Motor neuron (in vitro differentiated cells): Measurements from ENCODE around the gene EXOSC5. TPM values are rescaled to one million over a fixed set of nuclear protein-coding genes. Genes with fewer than 3 reads are reported as not detected.
A peak's percentile ranks its signal among the peaks of the same experiment; 100 is the strongest.

Experiments used
- ATAC-seq, 8 experiments: fragments of 200-7000 bp; cut with Tn5 transposase; replicated peaks in 6 of 8; 2 replicates each; pipeline ENCODE4 v1.8.0; 2021; ENCODE audit warnings: mild to moderate bottlenecking in 8 of 8, moderate library complexity in 8 of 8
- H3K27ac ChIP-seq, 2 donors: fragments of 250-450 bp; sonication (Bioruptor Pico); 2 replicates each; pipeline ENCODE4 v1.9.0; 2021; ENCODE audit warnings: antibody characterized with exemption in 2 of 2, mild to moderate bottlenecking in 2 of 2, moderate library complexity in 1 of 2
- H3K4me1 ChIP-seq, 2 donors: fragments of 250-450 bp; sonication (Bioruptor Pico); replicated peaks in 1 of 2; 2 replicates each; pipeline ENCODE4 v1.6.1; 2021; ENCODE audit warnings: antibody characterized with exemption in 2 of 2, mild to moderate bottlenecking in 2 of 2, moderate library complexity in 1 of 2
- H3K4me3 ChIP-seq, 5 donors: fragments of 250-450 bp; sonication (Bioruptor Pico); 2 replicates each; pipeline ENCODE4 v1.9.0; 2021; ENCODE audit warnings: antibody characterized with exemption in 5 of 5, mild to moderate bottlenecking in 5 of 5, moderate library complexity in 4 of 5
- WGBS, 10 experiments: fragments of 450-650 bp; shearing (Covaris generic); methylation state at CpG; one replicate each; pipeline ENCODE4 v1.0.0; 2022; 5-methylcytosine and 5-hydroxymethylcytosine counted together
- in situ Hi-C, 9 experiments: fragments of 400-800 bp; cut with MboI; loops; one replicate each; pipeline ENCODE4 v1.15.0; 2021; ENCODE audit warnings: low sequenced_read_pairs in 9 of 9, low pct_unique_long_range_greater_than_20kb in 2 of 9; ENCODE audit not compliant: unreplicated experiment in 9 of 9
- total RNA-seq, 8 experiments: library from RNA; unstranded; fragments of 300-600 nt; gene quantifications; 2 replicates each; pipeline versions ENCODE4 v1.2.3 to v1.2.4, GENCODE V29; 2022

The EXOSC5 gene
- total RNA-seq, 8 experiments from 2014 or later: 14.9 to 61.8 (median 35.6) TPM

GRCh38 chr19:41369769-41370168, 27.4 kb downstream of the EXOSC5 start:
- WGBS, 10 experiments: 100% methylated on average over 1 to 2 of the region's 2 CpGs; no CpG with 5 or more reads in 2 of the 10 experiments
- Histone ChIP-seq H3K27ac (no peak overlapping the region), H3K4me3 (no peak overlapping the region), H3K4me1 (peaks cover 0 to 3% of the 10 kb centered on the region in 2 donors)
- in situ Hi-C loops: no loop called here
- ATAC-seq: no peak

- in situ Hi-C loops: no loop called here
- peak in 2 of 8 experiments; percentile 34 to 53 for ATAC-seq
- Histone ChIP-seq H3K4me3 (no peak overlapping the region), H3K27ac (no peak overlapping the region), H3K4me1 (peaks cover 4 to 5% of the 10 kb centered on the region in 2 donors)
- WGBS, 10 experiments: 54 to 97% (median 81%) methylated on average over 1 to 5 of the region's 6 CpGs; no CpG with 5 or more reads in 4 of the 10 experiments
Measured at GRCh38 chr19:41367848-41368301, 29.3 kb downstream of the EXOSC5 start.

GRCh38 chr19:41366089-41366488, 31.1 kb downstream of the EXOSC5 start:
- Histone ChIP-seq H3K4me3 (no peak overlapping the region), H3K4me1 (peaks cover 4 to 5% of the 10 kb centered on the region in 2 donors), H3K27ac (no peak overlapping the region)
- WGBS, 10 experiments: 100% methylated on average over 1 of the region's 1 CpG; no CpG with 5 or more reads in 9 of the 10 experiments
- in situ Hi-C loops: no loop called here
- ATAC-seq: no peak

- H3K4me1 ChIP-seq: peaks cover 4 to 5% of the 10 kb centered on the region in 2 donors
- peak in 1 of 8 experiments; percentile 0 for ATAC-seq
- in situ Hi-C loops: no loop called here
- H3K4me3 ChIP-seq: peak overlapping the region; percentile 78 to 99 (median 91)
- WGBS, 10 experiments: 0 to 100% (median 72%) methylated on average over 2 to 12 of the region's 14 CpGs; no CpG with 5 or more reads in 2 of the 10 experiments
- H3K27ac ChIP-seq: peak overlapping the region; percentile 98 to 99
Measured at GRCh38 chr19:41364524-41365391, 32.4 kb downstream of the EXOSC5 start.

DNA sequence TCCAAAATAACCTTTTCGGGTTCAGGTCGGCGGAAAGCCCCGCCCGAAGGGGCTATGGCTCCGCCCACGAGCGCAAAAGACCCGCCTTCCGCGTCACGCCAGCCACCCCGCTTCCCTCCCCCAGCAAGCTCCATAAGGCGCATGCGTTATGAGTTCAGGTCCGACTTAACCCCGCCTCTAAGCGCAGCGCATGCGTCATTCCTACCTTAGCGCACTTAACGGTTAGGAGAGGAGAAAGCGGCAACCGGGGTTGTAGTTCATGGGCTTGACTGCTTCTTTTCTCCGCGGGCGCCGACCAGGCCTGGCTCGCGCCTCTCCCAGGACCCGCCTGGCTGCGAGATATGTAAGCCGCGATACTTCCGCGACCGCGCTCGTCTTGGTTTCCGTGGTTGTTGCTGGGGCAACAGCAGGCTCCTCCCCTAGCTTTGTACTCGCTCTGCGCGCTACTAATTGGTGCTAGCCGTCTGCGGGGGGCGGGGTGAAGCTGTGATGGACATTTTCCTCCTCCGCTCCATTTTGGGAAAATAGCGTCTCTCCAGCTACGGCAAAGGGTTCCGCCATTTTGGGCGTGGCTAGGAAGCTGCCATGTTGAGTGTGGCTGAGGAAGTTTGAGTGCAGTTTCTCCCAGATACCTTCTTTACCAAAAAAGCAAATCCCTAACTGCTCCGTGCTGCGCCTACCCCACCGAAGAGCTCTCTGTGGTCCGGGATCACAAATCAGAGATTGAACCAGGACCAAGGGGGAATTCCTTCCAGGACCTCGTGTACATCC, 33.2 kb downstream of the EXOSC5 start, which contains the start of gene B9D2:
B9D2 (minus strand) TSS at position 397 of the 771 bp plus-strand sequence. CDS start 630 bp downstream, outside the sequence.
- 0 to 5% (median 0%) methylated on average over 3 to 10 of the region's 56 CpGs for WGBS, 10 experiments
- Histone ChIP-seq H3K4me3 (peak within 1 kb of the TSS; percentile 78 to 99 (median 91)), H3K4me1 (peaks cover 4 to 5% of the 10 kb centered on the region in 2 donors), H3K27ac (peak within 1 kb of the TSS; percentile 98 to 99)
- in situ Hi-C loops: no loop called here
- ATAC-seq: peak; percentile 92 to 98 (median 97)

DNA sequence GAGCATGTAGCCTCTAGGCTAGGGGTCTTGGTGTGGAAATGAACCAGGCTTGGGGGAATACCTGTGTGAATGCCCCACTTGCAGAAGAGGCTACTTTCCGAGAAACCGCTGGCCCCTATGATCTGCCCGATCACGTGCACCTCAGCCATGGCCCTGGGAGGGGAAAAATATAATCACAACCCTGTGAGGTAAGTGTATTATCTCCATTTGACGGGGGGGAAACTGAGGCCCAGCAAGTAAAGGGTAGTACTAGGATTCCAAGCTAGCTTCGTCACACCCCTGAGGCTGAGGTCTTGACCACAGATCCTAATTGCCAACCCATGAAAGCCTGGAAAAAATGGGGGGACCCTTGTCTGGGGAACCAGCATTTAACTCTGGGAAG, 33.8 kb downstream of the EXOSC5 start:
- in situ Hi-C loops: no loop called here
- peak overlapping the region; percentile 78 to 99 (median 91) for H3K4me3 ChIP-seq
- peaks cover 4 to 5% of the 10 kb centered on the region in 2 donors for H3K4me1 ChIP-seq
- 0 to 50% (median 25%) methylated on average over 1 to 5 of the region's 6 CpGs; no CpG with 5 or more reads in 4 of the 10 experiments for WGBS, 10 experiments
- peak overlapping the region; percentile 98 to 99 for H3K27ac ChIP-seq
- no peak for ATAC-seq

GRCh38 chr19:41362143-41362847, 34.9 kb downstream of the EXOSC5 start:
- no peak for ATAC-seq
- no peak overlapping the region for H3K4me3 ChIP-seq
- WGBS, 10 experiments: 40 to 86% (median 71%) methylated on average over 1 to 7 of the region's 10 CpGs; no CpG with 5 or more reads in 2 of the 10 experiments
- no peak overlapping the region for H3K27ac ChIP-seq
- peaks cover 4 to 5% of the 10 kb centered on the region in 2 donors for H3K4me1 ChIP-seq
- in situ Hi-C loops: no loop called here

GRCh38 chr19:41359741-41360140, 37.4 kb downstream of the EXOSC5 start:
- Histone ChIP-seq H3K4me3 (no peak overlapping the region), H3K4me1 (peaks cover under 1 to 5% of the 10 kb centered on the region in 2 donors), H3K27ac (no peak overlapping the region)
- WGBS, 10 experiments: no CpG with 5 or more reads among the region's 1 CpG
- in situ Hi-C loops: no loop called here
- no peak for ATAC-seq

DNA sequence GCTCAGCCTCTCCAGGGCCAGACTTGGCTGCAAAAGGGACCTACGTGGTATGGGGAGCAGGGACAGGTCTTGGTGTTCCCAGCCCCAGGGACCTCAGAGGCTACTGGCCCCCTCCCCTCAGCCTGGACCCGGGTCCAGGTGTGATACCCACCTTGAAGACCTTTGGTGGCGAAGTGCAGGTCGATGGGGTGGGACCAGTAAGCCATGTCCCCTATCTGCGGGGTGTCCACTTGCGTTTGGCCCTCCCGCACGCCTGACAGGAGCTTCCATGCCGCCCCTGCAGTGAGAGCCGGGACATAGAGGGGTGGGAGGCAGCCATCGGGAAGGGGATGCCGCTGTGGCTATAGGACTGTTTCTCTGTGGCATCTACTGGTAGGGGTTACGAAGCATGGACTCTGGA, 39.4 kb downstream of the EXOSC5 start:
- Histone ChIP-seq H3K27ac (no peak overlapping the region), H3K4me3 (no peak overlapping the region), H3K4me1 (peaks cover 4 to 6% of the 10 kb centered on the region in 2 donors)
- WGBS, 10 experiments: 80 to 100% (median 87%) methylated on average over 1 to 3 of the region's 13 CpGs; no CpG with 5 or more reads in 6 of the 10 experiments
- in situ Hi-C loops: no loop called here
- ATAC-seq: no peak

DNA sequence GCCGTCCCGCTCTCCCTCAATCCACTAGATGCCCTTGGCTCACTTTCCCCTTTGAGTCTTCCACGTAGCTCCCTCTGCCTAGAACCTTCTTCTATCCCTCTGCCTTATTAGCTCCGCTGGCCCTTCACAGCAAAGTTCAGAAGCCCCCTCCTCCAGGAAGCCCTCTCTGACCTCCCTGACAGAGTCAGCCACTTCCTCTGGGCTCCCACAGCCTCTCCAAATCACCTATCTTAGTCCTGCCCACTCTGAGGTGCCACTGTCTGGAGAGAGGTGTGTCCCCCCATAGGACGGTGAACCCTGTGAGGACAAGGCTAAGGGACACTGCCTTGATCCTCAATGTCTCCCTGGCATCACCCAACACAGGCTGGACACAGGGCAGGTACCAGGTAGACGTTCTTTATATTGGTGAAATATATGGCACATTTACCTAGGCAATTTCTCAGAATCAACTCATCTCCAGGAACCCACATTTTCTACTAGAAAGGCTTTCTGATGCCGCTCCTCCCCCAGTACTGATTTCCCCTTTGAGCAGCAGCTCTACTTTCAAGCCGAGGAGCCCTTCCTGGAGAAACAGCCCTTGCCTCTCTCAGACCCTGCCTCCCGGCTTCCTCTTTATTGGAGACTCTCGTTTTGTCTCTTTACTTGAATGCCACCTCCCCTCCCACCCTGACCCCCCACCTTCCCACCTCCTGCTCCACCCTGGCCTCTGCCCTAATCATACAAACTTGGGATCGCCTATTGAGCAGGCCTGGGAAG, 40.0 kb downstream of the EXOSC5 start:
- in situ Hi-C loops: no loop called here
- Histone ChIP-seq H3K4me3 (no peak overlapping the region), H3K4me1 (peaks cover 6 to 7% of the 10 kb centered on the region in 2 donors), H3K27ac (no peak overlapping the region)
- WGBS, 10 experiments: 75 to 100% (median 87%) methylated on average over 1 to 6 of the region's 11 CpGs; no CpG with 5 or more reads in 4 of the 10 experiments
- ATAC-seq: no peak

- 100% methylated on average over 1 of the region's 3 CpGs; no CpG with 5 or more reads in 8 of the 10 experiments for WGBS, 10 experiments
- in situ Hi-C loops: no loop called here
- Histone ChIP-seq H3K4me1 (peaks cover 13 to 14% of the 10 kb centered on the region in 2 donors), H3K4me3 (no peak overlapping the region), H3K27ac (no peak overlapping the region)
- no peak for ATAC-seq
Measured at GRCh38 chr19:41355802-41356201, 41.4 kb downstream of the EXOSC5 start.

DNA sequence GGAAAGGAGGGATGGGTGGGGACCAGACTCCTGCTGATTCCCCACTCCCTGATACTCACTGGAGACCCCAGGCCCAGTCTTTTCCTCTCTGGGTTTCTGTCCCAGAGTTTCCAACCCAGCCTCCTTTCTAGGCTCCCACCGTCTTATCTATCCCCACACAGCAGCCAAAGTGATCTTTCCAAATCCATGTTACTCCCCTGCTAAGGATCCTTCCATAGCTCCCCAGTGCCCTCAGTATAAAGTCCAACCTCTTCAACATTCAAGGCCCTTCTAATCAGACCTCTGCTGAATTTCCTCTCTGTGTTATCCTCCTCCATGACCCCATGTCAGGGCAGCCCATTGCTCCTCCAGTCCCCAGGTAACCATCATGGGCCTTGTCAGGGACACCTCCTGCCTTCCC, 42.1 kb downstream of the EXOSC5 start:
- Histone ChIP-seq H3K27ac (no peak overlapping the region), H3K4me3 (no peak overlapping the region), H3K4me1 (peaks cover 13 to 14% of the 10 kb centered on the region in 2 donors)
- WGBS, 10 experiments: 88 to 100% (median 100%) methylated on average over 1 of the region's 1 CpG; no CpG with 5 or more reads in 6 of the 10 experiments
- in situ Hi-C loops: no loop called here
- ATAC-seq: no peak
